ELF-1 (cell line): Measurements from ENCODE around the gene NKX3-2.
A peak's percentile ranks its signal among the peaks of the same experiment; 100 is the strongest.

ENCODE experiments used
- DNase-seq: peaks from one replicate; pipeline ENCODE4 v3.0.0-alpha.2; 2016; ENCODE audit warnings: low read depth, low spot score

NKX3-2 gene

GRCh38 chr4:13531625-13531998, 12.7 kb downstream of the NKX3-2 start:
- no peak for DNase-seq

DNA sequence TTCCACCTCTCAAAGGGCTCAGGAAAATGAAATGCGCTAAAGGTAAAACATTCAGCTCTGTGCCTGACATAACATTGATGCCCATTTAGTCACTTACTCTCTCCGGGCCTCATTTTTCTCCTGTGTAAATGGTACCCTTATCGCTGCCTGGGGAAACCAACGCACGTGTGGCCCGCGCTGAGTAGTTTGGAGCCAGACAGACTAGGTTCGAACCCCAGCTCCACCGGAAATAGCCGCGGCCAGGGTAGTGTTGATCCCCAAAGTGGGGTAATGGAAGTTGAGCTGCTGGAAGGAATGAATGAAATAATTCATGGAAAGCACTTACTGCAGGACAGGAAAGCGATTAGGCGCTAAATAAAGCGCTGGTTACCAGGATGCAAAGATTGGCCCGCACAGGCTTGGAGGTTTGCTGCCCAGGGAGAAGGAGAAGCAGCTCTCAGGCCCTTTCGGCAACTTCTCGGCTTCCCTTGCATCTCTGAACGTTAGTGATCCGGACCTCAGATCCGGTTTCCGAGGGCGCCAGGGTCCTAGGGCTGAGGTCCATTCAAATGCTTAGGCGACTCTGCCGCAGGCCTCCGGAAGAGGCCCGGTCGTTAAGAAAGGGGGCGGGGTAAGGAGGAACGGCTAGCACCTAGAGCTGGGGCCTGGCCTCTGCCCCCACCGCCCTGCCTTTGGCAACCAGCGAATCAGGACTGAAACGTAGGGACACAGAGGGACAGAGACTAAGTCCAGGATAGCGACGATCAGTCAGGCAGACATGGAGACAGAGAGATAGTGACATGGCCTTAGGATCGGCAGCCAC, 13.3 kb downstream of the NKX3-2 start:
- DNase-seq: peak; percentile 81

GRCh38 chr4:13529128-13529919, 15.0 kb downstream of the NKX3-2 start:
- no peak for DNase-seq

GRCh38 chr4:13528821-13529127, 15.5 kb downstream of the NKX3-2 start:
- no peak for DNase-seq

DNA sequence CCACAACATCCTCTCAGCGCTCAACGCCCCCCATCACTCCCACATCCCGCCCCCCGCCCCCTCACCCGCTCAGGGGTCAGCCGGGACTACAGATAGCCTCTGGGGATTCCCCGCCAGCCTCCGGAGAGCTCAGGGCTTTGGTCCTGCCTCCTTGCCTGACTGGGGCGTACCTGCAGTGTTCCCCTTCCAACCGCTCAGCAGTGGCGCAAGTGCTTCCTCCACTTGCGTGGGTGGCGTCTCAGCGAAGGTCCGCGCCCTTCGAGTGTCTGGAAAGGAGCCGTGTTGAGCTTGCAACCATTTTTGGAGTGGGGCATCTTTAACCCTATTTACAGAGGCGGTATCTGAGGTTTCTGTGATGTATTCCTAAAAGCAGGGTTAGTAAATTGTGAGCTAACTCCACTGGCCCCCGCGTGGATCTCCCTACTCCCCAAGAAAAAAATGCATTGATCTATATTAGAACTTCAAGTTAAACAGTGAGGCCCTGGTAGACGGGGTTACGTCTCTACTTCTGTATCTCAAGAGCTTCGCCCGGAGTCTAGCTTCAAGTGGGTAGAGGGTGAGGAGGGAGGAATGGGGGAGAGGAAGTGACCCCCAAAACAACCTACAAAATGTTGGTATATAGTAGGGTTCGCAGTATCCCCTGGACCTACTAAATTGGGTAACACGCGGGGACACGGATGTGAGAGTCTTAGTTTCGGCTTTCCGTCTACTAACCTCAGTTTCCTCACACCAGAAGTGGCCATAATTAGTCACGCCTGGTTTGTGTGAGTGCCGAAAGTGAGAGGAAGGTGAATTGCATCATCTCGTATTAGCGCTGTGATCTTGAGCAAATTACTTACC, 16.1 kb downstream of the NKX3-2 start:
- no peak for DNase-seq

- DNase-seq: no peak
These were observed 16.9 kb downstream of the NKX3-2 start for GRCh38 chr4:13527192-13527980.

DNA sequence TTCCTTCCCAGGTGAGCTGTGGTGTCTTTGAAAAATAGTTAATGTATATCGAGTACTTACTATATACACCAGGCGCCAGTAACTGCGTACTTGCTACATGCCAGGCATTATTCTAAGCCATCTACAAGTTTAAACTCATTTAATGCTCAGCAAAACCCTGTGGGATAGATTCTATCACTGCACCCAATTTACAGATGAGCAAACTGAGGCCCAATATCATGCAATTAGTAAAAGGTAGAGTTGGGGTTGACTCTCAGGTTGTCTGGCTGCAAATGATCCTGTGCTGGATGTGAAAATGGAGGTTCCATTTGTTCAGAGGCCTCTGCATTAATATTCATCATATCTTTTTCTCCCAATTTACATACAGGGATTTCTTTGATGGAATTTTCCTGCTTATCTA, 17.6 kb downstream of the NKX3-2 start:
- DNase-seq: no peak

DNA sequence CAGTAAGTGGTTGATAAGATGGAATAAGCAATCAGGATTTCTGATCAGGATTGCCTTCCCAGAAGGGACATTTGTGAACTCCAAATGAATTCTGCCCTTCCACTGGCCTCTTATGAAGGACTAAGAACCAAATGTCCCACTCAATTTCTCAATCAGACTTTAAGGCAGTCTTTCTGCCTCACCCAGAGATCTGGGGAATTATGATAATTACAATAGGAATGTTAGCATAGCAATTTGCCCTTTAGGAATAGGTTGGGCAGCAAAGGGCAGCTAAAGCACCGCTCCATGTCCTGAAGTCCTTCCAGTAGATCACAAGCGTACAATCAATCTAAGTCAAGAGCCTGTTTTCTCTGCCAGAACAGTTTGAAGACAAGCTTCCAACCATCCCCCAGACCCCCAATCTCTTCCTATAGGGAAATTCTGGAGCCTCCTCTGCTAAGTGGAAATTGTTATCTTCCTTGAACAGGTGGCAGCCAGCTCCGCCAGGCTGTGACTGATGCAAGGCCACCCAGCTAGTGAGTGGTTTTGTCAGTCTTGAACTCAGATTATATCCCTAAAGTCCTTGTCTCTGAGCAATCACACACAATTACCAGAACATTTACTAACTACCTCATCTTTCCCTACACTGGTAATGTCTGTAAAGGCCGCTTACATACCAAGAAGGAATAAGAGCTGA, 18.6 kb downstream of the NKX3-2 start:
- DNase-seq: no peak

DNA sequence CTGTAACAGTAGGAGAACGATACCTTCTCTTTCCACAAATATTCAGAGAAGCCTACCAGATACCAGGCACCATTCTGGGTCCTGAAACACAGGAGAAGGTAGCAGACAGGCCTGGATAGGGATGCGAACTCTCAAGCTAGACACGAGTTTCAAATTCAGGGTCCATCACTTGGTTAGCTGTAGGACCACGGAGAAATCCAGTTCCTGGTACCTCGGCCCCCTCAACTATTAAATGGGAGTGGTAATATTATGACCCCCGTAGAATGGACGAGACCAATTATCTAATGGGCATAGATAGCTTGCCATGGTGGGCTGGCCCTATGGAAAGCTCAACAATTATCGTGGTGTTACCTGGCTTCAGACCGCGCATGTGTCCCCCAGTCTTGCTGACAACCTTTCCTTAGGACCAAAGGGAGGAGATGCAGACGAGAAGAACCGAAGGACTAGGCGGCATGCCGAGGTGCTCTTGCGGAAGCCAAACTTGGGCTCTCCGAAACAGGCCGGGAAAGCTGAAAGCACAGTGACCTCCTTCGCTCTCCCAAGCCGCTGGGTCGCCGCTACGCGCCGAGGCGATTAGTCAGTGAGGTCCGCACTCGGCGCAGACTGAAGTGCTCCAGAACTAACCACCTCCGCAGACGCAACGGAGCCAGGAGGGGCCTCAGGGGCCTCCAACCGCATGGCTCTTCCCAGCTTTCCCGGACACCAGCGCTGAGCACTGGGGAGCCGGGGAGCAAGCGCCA, 19.6 kb downstream of the NKX3-2 start:
- peak; percentile 75 for DNase-seq

DNA sequence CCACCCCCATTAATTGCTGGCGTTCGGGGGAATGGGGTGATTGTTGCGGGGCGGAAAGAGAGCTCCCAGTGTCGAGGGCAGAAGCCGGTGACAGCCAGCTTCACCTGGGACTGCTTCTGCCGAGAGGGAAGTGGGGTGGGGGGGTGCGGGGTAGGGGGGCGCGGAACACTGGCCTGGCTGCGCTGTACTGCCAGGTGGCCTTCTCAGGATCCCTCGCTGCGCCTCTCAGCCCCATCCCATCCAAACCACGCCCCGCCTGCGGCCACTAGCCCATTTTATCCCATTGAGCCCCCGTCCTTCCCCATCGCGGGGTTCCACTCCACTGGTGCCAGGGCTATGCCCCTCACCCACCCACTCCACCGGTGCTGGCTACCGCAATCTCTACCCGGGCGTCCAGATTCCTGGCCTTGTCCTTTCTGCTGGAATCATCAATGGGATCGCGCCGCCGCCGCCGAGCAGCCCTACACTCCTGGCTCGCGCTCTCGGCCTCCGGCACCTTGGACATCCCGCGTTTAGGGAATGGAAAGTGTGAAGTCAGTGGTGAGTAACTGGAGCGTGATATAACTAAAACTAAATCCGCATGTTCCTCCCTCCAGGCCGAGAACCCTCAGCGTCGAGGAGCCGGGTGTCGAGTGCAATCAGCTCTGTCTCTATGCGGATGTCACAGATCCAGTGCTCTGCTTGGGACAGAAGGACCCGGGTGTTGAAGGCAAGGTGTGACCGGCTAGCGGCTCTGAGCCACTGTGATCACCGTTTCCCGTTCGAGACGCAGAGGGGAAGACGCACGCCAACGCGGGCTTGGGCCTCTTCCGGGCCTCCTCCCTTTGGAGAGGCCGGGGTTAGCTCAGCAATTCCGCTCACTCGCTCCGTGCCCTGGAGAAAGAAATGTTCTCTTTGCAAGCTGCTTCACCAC, 20.5 kb downstream of the NKX3-2 start:
- no peak for DNase-seq

GRCh38 chr4:13523105-13523477, 21.2 kb downstream of the NKX3-2 start:
- DNase-seq: no peak

- DNase-seq: no peak
These were observed 21.8 kb downstream of the NKX3-2 start for GRCh38 chr4:13522282-13523104.

- DNase-seq: no peak
These were observed 23.3 kb downstream of the NKX3-2 start for GRCh38 chr4:13521047-13521446.

DNA sequence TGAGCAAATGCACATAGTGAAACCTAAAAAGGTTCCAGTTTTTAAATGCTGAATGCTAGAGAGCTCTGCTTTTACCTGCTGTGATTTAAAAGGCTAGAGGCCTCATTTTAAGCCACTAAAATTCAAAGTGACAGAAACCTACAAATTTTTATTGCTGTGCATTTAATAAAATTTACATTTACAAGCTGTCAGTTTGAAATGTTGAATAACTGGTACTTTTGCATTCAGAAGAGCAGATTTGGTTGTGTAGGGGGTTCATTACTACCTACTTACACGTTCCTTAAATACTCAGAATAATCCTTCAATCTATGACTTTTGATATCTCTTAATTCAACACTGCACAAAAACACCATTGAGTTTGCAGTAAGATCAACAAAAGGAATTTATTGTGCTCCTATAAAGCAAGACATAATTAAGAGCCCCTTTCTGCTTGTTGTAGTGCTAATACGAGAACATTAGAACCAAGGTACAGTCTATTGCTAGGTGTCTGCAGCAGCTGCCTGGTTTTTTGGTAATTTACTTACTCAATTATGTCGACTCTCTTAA, 27.9 kb downstream of the NKX3-2 start:
- no peak for DNase-seq

DNA sequence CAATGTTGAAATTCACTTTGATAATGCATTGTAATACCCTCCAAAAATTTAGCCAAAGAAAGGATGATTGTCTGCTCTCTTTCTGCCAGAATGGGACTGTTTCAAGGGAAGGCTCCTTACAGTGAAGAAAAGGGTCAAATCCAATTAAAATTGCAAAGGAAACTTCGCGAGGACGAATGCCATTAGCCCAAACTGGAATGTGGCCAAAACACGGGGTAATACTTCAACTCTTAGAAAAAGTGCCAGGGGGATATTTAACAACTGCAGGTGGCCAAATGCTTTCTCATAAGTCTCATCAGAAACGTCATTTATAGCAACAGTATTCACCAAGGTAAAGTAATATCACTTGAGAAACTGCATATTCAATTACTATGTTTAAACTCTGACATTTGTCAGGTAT, 29.0 kb downstream of the NKX3-2 start:
- DNase-seq: no peak

DNA sequence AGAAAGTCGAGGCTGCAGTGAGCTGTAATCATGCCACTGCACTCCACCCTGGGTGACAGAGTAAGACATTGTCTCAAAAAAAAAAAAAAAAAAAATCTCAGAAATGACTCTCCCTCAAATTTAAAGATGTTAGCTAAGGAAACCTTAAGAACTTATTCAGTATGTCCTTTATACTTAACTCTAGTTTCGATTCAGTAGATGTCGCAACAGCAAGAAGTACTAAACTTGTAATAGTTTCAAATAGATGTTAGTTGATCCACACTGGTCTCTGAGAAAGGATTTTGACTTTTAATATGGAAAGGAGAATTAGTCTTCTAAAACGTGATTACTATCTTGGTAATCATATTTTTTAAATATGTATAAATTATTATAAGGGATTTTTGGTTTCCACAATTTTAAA, 29.6 kb downstream of the NKX3-2 start:
- no peak for DNase-seq

GRCh38 chr4:13511101-13511500, 33.2 kb downstream of the NKX3-2 start:
- no peak for DNase-seq

GRCh38 chr4:13509442-13509841, 34.9 kb downstream of the NKX3-2 start:
- peak; percentile 19 for DNase-seq
